Measurements from ENCODE around the gene SLC35D1. TPM values are rescaled to one million over a fixed set of nuclear protein-coding genes. Genes with fewer than 3 reads are reported as not detected.

Gene SLC35D1
- 6.9 to 8.3 TPM (median 7.5 TPM) in 5 replicates for total RNA-seq (2022; extraction: Qiagen RNA extraction; ENCODE audit: low read depth)

GRCh38 chr1:67053785-67054772 is at the start of gene SLC35D1:
SLC35D1 (minus strand) TSS chr1:67054148; CDS start chr1:67054013, 135 bp downstream.

Other genes with a start within 250 kb of the SLC35D1 start
- 0.27 to 1.9 TPM (median 0.74 TPM) in 5 replicates for gene DNAI4, start 129.3 kb downstream of the SLC35D1 start, total RNA-seq (2022; extraction: Qiagen RNA extraction; ENCODE audit: low read depth)
- gene MIER1, start 129.2 kb downstream of the SLC35D1 start, total RNA-seq (2022; extraction: Qiagen RNA extraction; ENCODE audit: low read depth), result 9.8 to 13.0 TPM (median 12.0 TPM) in 5 replicates
- not detected in 5 replicates for gene C1orf141, start 80.8 kb upstream of the SLC35D1 start, total RNA-seq (2022; extraction: Qiagen RNA extraction; ENCODE audit: low read depth)
- gene IL23R, start 112.3 kb upstream of the SLC35D1 start, total RNA-seq (2022; extraction: Qiagen RNA extraction; ENCODE audit: low read depth), result not detected in 5 replicates